GM19043 (cell line): Measurements from ENCODE around the gene ST3GAL3.
"Not testable (repeated sequence)": the region's sequence is repeated elsewhere in the genome, so short reads cannot be mapped to it uniquely, and the experiment has no call there.

Experiments
- ATAC-seq: cut with Tn5 transposase; IDR thresholded peaks from one replicate; pipeline ENCODE4 v1.9.1; 2021; ENCODE audit warnings: low read depth; ENCODE audit not compliant: unreplicated experiment

ST3GAL3 gene

DNA sequence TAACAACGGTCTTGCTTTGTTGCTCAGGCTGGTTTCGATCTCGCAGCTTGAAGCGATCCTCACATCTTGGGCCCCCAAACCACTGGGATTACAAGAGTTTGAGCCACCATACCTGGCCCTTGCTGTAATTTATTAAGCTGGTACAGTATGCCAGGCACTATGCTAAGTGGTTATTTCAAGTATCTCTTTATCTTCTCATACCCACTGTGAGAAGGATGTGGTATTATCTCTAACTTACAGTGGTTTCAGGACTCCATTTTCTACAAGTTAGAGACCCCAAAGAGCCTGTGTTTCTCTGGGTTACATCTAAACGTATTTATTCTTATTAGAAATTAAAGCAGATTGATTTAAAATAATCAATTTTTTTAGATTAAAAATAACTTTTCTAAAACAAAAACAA, 8.1 kb upstream of the ST3GAL3 start:
- ATAC-seq = no peak

GRCh38 chr1:43703836-43704235, 3.5 kb upstream of the ST3GAL3 start:
- no peak for ATAC-seq

GRCh38 chr1:43704838-43705237, 2.5 kb upstream of the ST3GAL3 start:
- no peak for ATAC-seq

GRCh38 chr1:43705334-43705733, 2.0 kb upstream of the ST3GAL3 start:
- no peak for ATAC-seq

- no peak for ATAC-seq
Observed at GRCh38 chr1:43705982-43706597, 1.2 kb upstream of the ST3GAL3 start.

DNA sequence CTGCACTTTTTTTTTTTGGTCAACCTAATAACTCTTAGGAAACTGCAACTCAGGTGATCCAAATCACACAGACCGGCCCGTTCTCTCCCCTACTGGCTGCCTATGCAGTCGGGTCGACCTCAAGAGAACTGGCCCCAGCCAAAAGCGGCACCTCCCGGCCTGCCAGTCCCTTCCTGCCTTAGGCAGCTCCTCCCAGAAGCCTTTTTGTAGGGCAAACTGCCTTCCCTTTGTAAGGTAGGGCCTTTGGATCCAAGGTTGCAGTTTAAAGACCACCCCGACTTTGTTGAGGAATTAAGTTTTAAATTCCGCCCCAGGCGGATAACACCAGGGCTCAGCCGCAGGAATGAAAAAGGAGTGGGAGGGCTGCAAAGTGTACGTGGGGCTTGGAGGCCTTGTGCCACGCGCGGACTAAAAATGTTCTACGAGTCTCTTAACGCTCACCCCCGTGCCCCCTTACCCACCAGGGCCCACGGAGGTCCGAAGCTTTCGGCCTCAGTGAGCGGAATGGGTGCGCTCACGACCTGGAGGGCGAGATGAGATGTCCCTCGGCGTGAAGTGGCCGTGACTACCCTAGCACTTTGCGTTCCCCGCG, 642 bp upstream of the ST3GAL3 start:
- no peak for ATAC-seq

- ATAC-seq = no peak
Observed at GRCh38 chr1:43708002-43708410, 670 bp downstream of the ST3GAL3 start.

GRCh38 chr1:43711049-43711448, 3.7 kb downstream of the ST3GAL3 start:
- ATAC-seq = no peak

- ATAC-seq = no peak
Observed at GRCh38 chr1:43711524-43712386, 4.4 kb downstream of the ST3GAL3 start.

DNA sequence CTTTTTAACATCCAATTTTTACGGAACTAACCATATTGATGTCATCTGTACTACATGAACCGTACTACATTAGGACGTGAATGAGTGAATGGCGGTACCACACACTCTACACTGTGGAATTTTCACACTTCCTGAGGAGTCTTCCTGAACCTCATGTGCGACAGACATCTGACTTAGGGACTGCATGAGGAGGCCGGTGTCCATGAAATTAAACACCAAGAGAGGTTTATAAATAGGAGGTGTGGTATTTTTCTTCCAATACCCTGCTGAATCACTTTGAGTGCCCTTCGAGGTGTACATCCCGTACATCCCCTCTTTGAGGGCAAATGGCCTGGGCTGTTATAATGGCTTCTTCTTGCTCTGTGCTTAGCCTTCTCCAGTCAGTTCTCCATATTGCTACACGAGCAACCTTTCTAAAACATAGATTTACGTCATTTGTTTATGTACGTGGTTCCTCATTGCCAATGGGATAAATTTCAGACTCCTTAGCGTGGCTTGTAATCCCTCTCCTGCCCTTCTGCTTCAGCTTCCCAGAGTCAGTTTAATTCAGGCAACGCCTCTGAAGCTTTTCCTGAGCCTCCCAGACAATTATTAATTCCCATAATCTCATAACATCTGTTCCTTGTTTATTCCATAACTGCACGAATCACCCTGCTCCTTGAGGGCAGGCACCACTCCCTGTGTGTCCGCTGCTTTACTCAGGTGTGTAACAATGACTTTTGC, 9.4 kb downstream of the ST3GAL3 start:
- no peak for ATAC-seq

- no peak for ATAC-seq
Observed at GRCh38 chr1:43719063-43719462, 11.7 kb downstream of the ST3GAL3 start.

DNA sequence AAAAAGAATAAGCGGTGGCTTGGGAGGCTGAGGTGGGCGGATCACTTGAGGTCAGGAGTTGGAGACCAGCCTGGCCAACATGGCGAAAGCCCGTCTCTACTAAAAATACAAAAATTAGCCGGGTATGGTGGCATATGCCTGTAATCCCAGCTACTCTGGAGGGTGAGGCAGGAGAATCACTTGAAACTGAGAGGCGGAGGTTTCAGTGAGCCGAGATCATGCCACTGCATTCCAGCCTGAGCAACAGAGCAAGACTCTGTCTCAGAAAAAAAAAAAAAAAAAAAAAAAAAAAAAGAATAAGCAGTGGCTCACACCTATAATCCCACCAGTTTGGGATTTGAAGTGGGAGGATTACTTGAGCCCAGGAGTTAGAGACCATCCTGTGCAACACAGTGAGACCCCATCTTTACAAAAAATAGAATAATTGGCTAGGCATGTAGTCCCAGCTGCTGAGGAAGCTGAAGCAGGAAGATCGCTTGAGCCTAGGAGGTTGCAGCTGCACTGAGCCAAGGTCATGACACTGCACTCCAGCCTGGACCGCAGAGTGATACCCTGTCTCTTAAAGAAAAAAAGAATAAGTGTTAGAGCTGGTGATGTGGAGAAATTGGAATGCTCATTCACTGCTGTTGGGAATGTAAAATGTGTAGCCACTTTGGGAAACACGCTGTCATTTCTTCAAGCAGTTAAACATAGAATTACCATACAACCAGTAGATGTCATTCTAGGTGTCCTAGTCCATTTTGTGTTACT, 12.5 kb downstream of the ST3GAL3 start:
- ATAC-seq = not testable (repeated sequence)

GRCh38 chr1:43722810-43723209, 15.5 kb downstream of the ST3GAL3 start:
- no peak for ATAC-seq

DNA sequence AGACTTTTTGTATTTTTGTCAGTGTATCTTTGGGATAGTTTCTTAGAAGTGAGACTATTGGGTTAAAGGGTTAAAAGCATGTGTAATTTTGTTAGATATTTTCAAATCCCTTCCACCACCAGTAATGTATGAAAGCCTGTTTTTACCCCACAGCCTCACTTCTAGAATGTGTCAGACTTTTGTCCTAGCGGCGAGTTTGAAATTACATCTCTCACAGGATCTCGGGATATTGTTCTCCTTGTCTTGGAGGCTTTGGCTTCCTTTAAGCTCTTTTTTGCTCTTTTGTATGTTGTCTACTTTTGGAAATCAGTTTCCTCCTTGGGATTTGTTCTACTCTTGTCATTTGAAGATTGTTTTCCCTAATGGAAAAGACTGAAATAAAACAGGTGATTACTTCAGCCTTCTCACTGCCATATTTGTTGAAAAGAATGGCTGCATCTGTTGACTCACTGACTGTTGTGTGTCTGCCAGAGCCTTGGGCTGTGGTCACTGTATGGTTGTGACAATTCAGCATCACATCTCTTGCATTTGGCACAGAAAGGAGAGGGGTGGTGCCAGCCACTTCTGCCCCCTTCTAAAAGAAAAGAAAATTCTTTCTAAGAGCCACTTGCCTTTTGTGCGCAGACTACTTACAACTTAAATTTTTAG, 22.6 kb downstream of the ST3GAL3 start:
- no peak for ATAC-seq

GRCh38 chr1:43731867-43732531, 24.7 kb downstream of the ST3GAL3 start:
- ATAC-seq = no peak

DNA sequence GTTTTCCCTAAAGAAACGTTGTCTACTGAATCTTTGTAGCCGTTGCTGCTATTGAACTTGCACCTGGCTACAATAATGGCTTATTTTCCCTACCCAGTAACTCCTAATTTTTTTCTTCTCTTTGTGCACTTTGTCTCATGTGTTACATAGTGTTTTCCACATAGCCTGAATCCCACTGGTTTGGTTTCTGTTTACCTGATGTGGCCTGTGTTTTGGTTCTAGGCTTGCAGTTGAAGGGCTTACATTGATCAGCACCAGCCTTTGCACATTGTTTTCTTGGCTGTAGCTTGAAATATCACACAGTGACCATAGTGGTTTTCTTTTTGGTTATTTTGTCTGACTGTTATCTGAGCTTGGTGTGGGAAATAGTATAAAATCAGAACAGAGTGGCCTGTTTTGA, 29.5 kb downstream of the ST3GAL3 start:
- ATAC-seq = no peak

DNA sequence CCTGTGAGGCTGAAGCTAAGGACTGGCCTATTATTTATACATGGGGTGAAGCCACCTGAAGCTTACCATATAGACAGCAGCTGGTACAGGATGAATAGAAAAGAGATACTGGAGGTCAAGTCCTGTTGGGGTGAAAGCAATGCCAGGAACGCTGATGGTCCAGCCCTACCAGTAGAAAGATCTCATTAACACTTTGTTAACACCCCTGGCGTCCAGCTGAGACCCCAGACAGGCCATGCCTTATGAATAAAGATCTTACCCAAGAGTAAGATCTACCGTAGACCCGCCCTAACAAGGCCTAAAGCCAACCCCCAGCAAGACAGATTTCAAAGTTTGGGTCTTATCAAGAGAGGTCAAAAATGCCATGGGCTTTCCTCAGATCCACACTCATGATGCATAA, 34.7 kb downstream of the ST3GAL3 start:
- ATAC-seq = no peak

GRCh38 chr1:43743206-43743605, 35.9 kb downstream of the ST3GAL3 start:
- no peak for ATAC-seq

DNA sequence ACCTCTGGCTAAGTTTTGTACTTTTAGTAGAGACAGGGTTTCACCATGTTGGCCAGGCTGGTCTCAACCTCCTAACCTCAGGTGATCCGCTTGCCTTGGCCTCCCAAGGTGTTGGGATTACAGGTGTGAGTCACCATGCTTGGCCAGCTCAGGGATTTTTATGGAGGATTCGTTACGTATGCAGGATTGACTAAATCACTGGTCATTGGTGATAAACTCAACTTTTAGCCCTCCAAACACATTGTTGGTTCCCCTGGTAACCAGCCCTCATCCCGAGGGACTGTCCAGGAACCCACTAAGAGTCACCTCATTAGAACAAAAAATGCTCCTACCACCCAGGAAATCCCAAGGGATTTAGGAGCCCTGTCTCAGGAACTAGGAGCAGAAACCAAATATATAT, 40.4 kb downstream of the ST3GAL3 start:
- no peak for ATAC-seq
